COLO829 (cell line): ENCODE data around the gene ELF5.

Experiments used
- DNase-seq: peaks from one replicate; pipeline ENCODE4 v3.0.0; 2012; ENCODE audit warnings: low spot score

The ELF5 gene

DNA sequence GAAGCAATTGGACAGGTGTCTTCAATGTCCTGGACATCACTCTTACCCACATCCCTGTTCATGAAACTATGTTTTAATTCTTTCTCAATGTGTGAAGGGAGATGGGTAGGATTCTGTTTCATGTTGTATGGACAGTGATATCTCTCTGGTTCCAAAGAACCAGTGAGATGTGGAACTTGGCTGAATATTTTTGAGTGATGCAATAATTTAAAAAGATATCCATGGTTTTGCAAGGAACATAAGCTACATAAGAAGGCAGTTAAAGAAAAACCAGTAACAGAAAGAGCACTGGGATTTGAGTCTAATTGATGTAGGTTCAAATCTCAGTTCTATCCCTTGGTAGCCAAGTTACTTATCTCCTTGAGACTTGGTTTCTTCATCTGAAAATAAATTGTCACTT lies 7.7 kb upstream of the ELF5 start:
- no peak for DNase-seq

- DNase-seq: no peak
These were observed 6.1 kb upstream of the ELF5 start for GRCh38 chr11:34519595-34520235.

DNA sequence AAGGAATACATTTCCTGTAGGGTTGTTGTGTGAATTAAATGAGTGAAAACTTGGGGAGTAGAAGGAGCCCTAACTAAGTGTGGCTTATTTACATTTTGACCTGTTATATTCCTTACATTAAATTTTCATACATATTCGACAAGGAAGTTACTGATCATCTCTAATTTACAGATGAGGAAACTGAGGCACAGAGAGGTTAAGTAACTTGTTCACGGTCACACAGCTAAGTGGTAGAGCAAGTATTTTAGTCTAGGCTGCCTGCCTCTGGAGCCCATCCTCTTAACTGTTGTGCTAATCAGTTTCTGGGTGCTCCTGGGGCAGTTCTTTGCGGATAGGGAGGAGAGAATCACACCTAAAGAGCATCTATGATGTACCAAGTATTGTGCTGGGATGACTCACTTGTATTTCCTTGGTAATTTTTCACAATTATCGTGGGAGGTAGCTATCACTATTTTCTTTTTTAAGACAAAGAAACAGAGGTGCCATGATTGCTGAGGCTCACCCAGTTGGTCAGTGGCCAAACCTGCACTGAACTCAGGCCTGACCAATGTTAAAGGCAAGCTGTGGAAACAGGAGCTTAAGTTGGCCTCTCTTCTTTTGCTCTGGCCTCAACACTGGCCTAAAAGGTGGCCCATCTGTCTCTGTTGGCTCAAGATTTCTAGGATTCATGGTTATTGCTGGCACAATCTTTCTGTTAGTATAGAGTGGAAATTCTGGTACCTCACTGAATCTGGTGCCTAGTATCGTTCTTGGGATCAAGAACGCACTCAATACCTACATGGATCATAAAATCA lies 2.9 kb upstream of the ELF5 start:
- DNase-seq: no peak

- DNase-seq: no peak
These were observed 1.0 kb upstream of the ELF5 start for GRCh38 chr11:34514597-34514996.

- peak; percentile 71 for DNase-seq
These were observed 533 bp downstream of the ELF5 start for GRCh38 chr11:34512840-34513681.

DNA sequence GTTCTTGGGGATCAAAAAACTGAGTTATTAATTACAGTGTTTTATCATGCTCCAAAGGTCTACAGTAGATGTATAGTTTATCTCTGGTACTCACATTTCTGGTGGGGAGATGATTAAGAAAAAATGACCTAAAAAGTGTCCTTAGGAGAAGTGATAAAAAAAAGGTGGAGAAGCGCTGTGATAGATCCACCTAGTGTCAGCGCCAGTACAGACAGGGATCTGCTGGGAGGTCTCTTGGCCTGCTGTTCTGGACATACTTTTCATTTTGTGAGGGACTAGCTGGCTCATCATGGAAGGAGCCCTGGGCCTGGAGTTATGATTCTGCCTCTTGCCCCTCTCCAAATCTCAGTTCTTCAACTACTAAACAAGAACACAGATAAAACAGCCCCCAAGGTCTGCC lies 2.9 kb downstream of the ELF5 start:
- no peak for DNase-seq

DNA sequence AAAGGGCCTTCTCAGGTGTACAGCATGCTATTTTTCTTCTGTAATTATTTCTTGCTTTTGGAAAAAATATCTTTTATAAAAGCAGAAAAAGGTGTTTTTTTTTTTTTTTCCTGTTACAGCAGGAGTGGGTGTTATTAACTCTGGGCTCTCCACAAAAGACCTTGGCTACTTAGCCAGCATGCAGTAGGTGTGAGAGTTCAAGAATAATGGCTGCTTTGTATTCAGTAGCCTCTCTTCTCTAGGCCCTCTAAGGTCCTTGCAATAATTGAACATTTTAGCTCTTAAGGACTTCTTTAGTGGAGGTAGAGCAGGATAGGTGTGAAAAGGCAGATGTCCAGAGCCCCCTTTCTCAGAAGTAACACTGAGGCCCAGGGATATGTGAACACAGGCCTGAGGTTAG lies 3.4 kb downstream of the ELF5 start:
- DNase-seq: peak; percentile 73

DNA sequence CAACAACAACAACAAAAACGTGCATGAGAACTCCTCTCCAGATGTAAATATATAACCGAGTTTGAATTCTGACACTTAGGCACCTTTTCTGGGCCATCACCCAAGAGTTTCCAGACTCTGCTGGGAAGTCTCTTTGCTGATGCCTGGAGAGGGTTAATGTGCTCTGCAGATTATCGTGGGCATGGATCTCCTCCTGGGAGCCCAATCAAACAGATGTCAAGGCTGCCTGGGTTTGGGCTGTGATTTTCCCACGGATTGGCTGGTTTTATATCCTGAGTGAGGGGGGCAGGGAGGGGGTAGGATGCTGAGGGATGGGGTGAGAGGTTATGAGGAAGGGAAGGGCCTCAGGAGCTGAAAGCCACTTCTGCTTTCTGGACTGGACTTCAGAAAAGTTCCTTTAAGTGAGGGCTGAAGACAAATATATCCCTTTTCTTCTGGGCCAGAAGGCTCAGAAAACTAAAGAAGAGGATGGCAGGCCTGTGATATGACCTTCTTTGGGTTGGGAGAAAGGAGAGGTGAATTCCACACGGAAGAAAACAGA lies 4.2 kb downstream of the ELF5 start:
- no peak for DNase-seq

GRCh38 chr11:34508524-34508923 lies 5.1 kb downstream of the ELF5 start:
- DNase-seq: no peak

DNA sequence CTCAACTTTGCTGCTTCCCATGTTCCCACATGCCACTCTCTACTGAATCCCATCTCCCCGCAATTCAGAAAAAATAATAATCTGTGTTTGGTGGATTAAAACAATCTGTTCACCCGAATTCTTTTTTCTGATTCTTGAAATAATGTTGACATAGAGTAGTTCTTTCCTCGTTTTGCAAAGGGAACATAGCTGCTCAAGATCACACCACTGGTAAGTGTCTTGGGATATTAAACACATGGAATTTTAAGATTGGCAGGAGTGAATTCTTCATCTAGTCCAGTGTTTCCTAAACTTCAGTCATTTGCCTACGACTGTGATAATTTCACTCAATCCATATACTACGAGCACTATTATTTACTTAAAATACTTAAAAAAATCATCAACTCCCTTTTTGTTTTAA lies 6.0 kb downstream of the ELF5 start:
- no peak for DNase-seq

GRCh38 chr11:34507156-34507555 lies 6.4 kb downstream of the ELF5 start:
- DNase-seq: no peak

DNA sequence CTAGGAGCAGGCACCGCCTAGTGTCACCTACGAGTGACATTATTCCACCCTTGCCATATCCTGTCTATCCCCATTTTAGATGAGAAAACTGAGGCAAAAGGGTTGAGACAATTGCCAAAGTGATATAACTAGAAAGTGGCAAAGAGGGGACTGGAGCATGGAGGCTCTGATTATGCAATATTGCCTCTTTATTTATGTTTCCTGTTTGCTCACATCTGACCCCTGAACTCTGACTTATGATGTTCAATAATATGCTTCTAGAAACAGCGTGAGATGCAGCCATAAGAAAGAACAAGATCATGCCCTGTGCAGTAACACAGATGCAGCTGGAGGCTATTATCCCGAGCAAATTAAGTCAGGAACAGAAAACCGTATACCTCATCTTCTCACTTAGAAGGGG lies 7.7 kb downstream of the ELF5 start:
- DNase-seq: no peak

DNA sequence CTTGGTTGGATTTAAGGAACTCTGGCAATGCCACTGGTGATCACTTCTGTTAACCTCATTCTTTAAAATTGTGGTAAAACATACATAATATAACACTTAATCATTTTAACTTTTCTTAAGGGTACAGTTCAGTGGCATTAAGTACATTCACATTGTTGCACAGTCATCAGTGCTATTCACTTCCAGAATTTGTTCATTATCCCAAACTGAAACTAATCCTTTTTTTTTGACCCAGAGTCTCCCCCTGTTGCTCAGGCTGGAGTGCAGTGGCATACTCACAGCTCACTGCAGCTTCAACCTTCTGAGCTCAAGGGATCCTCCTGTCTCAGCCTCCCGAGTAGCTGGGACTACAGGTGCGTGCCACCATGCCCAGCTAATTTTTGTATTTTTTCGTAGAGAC lies 10.6 kb downstream of the ELF5 start:
- no peak for DNase-seq

- DNase-seq: no peak
These were observed 11.6 kb downstream of the ELF5 start for GRCh38 chr11:34501949-34502348.

DNA sequence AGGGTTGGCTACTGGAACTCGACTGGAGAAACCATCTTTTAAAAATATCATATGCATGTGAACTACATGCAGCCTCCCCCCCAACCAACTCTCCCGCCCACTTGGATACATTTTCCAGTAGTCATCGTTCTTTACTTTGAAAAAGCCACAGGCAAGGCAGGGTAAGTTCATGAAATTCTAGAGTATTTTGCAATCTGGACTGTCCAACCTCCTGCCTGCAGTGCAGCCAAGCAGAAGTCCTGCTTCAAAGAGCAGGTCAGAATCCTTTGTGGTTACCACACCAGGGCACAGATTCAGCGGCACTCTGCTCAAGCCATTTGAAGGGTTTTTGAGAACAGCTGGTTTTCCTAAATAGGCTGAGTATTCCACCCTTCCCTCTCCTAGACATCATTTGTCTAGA lies 12.1 kb downstream of the ELF5 start:
- no peak for DNase-seq

DNA sequence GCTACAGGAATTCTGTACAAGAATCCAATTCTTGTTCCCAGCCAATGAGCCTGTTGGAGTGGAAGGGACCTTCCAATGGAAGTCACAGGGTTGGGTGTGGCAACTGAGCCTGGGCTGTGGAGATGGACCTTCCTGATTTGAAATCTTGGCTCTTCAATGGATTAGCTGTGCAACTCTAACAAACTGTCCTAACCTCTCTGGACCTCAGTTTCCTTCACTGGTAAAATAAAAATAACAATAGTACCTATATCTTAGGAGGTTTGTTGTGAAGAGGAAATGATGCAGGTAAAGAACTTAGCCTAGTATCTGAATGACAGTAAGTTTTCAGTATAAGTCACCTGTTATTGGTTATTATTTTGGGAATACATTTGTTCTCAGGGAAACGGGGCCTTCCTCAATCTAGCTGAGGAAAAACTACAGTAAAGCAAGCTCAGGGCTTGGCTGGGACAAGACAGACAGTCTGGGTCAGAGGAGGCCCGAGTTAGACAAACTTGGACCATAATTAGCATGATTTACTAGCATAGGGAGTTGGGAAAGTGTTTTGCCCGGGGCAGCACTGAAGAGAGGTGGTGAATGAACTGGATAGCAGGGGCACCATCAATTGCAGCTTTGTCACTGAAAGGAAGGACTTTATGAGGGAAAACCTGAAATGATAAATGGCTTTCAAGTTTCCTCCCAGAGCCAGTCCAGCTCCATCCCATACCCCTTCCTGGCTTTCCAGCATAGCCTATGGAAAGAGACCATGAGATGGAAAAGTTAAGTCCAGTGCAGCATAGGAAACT lies 13.7 kb downstream of the ELF5 start:
- peak; percentile 68 for DNase-seq

DNA sequence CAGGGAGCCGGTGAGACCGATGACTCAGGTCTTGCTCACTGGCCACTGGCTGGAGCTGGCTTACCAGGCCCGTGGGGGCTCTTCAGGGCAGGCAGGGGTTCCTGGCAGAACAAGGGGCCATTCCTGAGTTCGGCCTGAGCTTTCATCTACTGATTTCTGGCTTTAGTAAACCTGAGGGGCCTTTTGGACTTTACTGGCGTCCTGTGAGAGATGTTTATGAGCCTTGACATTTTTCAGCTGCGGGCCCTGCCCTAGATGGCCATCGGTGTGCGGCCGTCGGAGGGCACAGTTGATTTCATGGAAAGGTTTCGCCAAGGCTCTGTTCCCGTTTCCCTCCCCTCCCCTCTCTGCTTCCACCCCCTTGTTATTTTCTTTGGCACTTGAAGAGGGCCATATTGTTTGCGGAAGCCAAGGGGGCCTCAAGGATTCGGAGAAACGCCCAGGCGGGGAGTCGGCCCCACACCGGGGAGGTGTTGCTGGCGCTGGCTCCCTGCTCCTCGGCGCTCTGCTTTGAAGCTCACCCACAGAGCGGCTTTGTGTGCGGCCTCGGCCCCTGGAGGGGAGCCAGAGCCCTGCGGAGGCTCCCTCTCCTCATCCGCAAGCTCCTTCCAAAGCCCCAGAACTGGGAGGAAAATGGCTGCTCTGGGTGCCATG lies 17.7 kb downstream of the ELF5 start:
- no peak for DNase-seq

- DNase-seq: no peak
These were observed 18.3 kb downstream of the ELF5 start for GRCh38 chr11:34495239-34495723.

DNA sequence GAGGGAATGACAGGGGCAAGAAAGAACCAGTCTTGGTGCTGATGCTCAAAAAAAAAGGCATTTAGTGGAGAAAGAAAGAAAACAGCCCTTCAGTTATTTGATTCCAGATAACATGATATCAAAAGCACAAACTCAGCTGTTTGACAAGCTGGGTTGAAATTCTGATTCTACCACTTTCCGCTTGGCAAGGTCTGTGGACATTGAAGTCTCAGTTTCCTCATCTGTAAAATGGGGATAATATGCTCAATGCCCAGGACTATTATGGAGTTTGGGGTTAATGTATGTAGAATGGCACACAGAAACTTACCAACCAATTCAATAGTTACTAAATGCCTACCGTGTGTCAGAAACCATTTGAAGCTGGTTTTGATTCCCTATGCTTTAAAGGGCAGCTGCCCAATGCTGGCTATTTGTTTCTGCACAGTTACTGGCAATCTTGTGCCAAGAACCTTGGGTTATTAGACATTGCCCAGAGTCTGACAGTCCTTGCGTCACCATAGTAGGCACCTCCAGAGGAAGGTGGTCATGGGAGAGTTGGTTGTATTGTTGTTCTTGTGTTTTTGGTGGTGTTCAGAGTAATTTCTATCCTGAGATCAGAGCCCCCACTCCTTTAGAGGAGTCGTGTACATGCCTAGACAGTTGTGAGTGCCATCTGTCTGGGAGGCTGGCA lies 19.5 kb downstream of the ELF5 start:
- DNase-seq: no peak

DNA sequence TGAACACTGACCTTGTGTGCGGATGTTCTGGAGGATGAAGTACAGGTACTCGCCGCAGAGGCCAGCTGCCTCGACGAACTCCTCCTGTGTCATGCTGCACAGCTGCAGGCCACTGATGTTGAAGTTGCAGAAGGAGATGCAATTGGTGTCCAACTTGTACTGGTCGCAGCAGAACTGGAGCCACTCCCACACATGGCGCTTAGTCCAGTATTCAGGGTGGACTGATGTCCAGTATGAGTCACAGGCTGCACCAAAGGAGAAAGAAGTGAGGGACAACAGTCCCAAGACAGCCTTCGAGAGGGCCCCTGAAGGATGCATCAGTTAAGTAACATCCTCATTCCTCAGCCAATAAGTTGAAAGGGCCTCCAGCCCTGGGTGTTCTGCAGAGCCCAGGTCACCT lies 20.1 kb downstream of the ELF5 start:
- DNase-seq: no peak
